ENCODE measurements around the gene PIP4K2C. TPM values are rescaled to one million over a fixed set of nuclear protein-coding genes. Genes with fewer than 3 reads are reported as not detected.

Gene PIP4K2C
- total and polyA plus RNA-seq, 10 of the 15 experiments (the other 5 are each of a cell fraction or from before 2014, with no cell fraction given): 4.8 to 25.1 (median 14.9) TPM

- H3K27me3 ChIP-seq (replicated peaks in 1 of 2; ENCODE audit: control insufficient read depth in 2 of 2, insufficient read depth in 2 of 2, low read length in 1 of 2): peaks cover 0 to 3% of the 10 kb centered on the region in 2 experiments; a peak in 2 of 4 replicates
- H3K9ac ChIP-seq (ENCODE audit: control insufficient read depth, insufficient read depth, low read length): no peak overlapping the region
- WGBS (ENCODE audit: insufficient coverage, insufficient replicate concordance, low lambda C conversion rate, missing lambda C conversion rate): 41% methylated on average over 6 of the region's 6 CpGs
- H2AFZ ChIP-seq (ENCODE audit: control insufficient read depth, low read depth, low read length): no peak overlapping the region; the same call in 1 of the 2 replicates
- H4K20me1 ChIP-seq (ENCODE audit: control insufficient read depth, insufficient read depth): no peaks in the 10 kb centered on the region
- H3K27ac ChIP-seq (ENCODE audit: control insufficient read depth, insufficient read depth): no peak overlapping the region
- no peak overlapping the region for H3K4me2 ChIP-seq (ENCODE audit: control insufficient read depth, insufficient read depth)
- intact Hi-C loops (cut with micrococcal nuclease; ENCODE audit: unreplicated experiment): no loop called here
- DNase-seq (ENCODE audit: low read depth, low spot score) (no peak), FAIRE-seq (no peak), ATAC-seq (no peak)
- in situ Hi-C loops (cut with MboI): no loop called here
- BruUV-seq (replicated peaks): no TSS peak
- ChIA-PET CTCF (interaction anchor here (1.0 to 1.8 kb wide), 6 partner anchors 9 to 98 kb away, joined by 3 to 9 read pairs (median 4); partner anchors contain the start of gene INHBE), POLR2A (interaction anchor here (0.6 kb wide), 1 partner anchor 253 kb away, joined by 3 read pairs; no protein-coding TSS in a partner anchor), SMC1A (ENCODE audit: uncharacterized antibody, unreplicated experiment) (no interaction called here), RAD21 (ENCODE audit: unreplicated experiment) (no interaction called here)
- H3K79me2 ChIP-seq (ENCODE audit: control insufficient read depth, insufficient read depth, low read length): no peaks in the 10 kb centered on the region
- H3K36me3 ChIP-seq (ENCODE audit: control insufficient read depth in 2 of 2, insufficient read depth in 2 of 2, low read length in 1 of 2): no peaks in the 10 kb centered on the region
- no peaks in the 10 kb centered on the region for H3K9me3 ChIP-seq (replicated peaks; ENCODE audit: control insufficient read depth, insufficient read depth, low read length)
- H3K4me1 ChIP-seq (ENCODE audit: control insufficient read depth, insufficient read depth, low read length): 0 out of 2 replicates have a peak, but pooled peaks cover 2% of the 10 kb centered on the region
- no peak overlapping the region for H3K4me3 ChIP-seq
- TF ChIP-seq BCL11A (IDR thresholded peaks at IDR 0.05; ENCODE audit: low read depth, low read length) (no peak), SREBF2 (IDR thresholded peaks at IDR 0.05; ENCODE audit: low read length) (no peak), PML (IDR thresholded peaks at IDR 0.05; ENCODE audit: low read length) (no peak), YBX1 (IDR thresholded peaks at IDR 0.05) (no peak), PBX3 (IDR thresholded peaks at IDR 0.05; ENCODE audit: insufficient replicate concordance, low read depth, low read length) (no peak), CUX1 (IDR thresholded peaks at IDR 0.05; ENCODE audit: insufficient replicate concordance, low read depth, low read length) (no peak), TCF3 (IDR thresholded peaks at IDR 0.05; ENCODE audit: borderline replicate concordance, insufficient read depth, low read depth, low read length) (no peak), E2F8 (IDR thresholded peaks at IDR 0.05; ENCODE audit: low read depth, partially characterized antibody) (no peak), YY1 (IDR thresholded peaks at IDR 0.05; ENCODE audit: low read depth, low read length) (no peak), STAT3 (IDR thresholded peaks at IDR 0.05; ENCODE audit: low read depth, low read length) (no peak), ZNF384 (IDR thresholded peaks at IDR 0.05; ENCODE audit: borderline replicate concordance, low read depth, low read length) (no peak), MTA2 (IDR thresholded peaks at IDR 0.05; ENCODE audit: low read depth) (no peak)
- TF ChIP-seq, protein P1, sequence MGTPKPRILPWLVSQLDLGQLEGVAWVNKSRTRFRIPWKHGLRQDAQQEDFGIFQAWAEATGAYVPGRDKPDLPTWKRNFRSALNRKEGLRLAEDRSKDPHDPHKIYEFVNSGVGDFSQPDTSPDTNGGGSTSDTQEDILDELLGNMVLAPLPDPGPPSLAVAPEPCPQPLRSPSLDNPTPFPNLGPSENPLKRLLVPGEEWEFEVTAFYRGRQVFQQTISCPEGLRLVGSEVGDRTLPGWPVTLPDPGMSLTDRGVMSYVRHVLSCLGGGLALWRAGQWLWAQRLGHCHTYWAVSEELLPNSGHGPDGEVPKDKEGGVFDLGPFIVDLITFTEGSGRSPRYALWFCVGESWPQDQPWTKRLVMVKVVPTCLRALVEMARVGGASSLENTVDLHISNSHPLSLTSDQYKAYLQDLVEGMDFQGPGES (IDR thresholded peaks at IDR 0.05): no peak
Observed at GRCh38 chr12:57552835-57553313, 38.1 kb upstream of the PIP4K2C start.
